ENCODE measurements around the gene CRYL1. TPM values are rescaled to one million over a fixed set of nuclear protein-coding genes. Genes with fewer than 3 reads are reported as not detected.

The CRYL1 gene
- total RNA-seq, 4 donors from 2014 or later = 75.0 to 188 (median 145) TPM

GRCh38 chr13:20446405-20446804, 79.3 kb downstream of the CRYL1 start:
- H3K9me3 ChIP-seq = peaks cover 7 to 18% of the 10 kb centered on the region in 2 donors
- intact Hi-C loops (cut with DNase I; ENCODE audit: low total_unique reads) = no loop called here
- no peak overlapping the region for H3K27ac ChIP-seq
- WGBS, 2 donors (ENCODE audit: low coverage in 1 of 2) = 87 to 100% methylated on average over 1 of the region's 1 CpG
- TF ChIP-seq POLR2AphosphoS5 (IDR thresholded peaks at IDR 0.05) (no peak), CTCF (IDR thresholded peaks at IDR 0.05) (no peak), POLR2A (IDR thresholded peaks at IDR 0.05) (no peak), EP300 (IDR thresholded peaks at IDR 0.05; ENCODE audit: low read depth) (no peak)
- DNase-seq = no peak
- no peaks in the 10 kb centered on the region for H3K27me3 ChIP-seq
- H3K4me1 ChIP-seq = peaks cover 0 to 17% (median 7%) of the 10 kb centered on the region in 4 donors
- in situ Hi-C loops (cut with MboI; ENCODE audit: low pct_ligation_motif_present in 1 of 4, low pct_unique_long_range_greater_than_20kb in 1 of 4, low sequenced_read_pairs in 3 of 4) = no loop called here
- H3K36me3 ChIP-seq = no peaks in the 10 kb centered on the region
- no peak overlapping the region for H3K4me3 ChIP-seq

GRCh38 chr13:20442798-20443381, 82.8 kb downstream of the CRYL1 start:
- peak overlapping the region in 3 of 4 donors; percentile 27 to 52 (median 36) for H3K27ac ChIP-seq
- H3K36me3 ChIP-seq = peaks cover 0 to 4% (median 0%) of the 10 kb centered on the region in 4 donors
- 35 to 50% methylated on average over 2 of the region's 2 CpGs for WGBS, 2 donors (ENCODE audit: low coverage in 1 of 2)
- H3K27me3 ChIP-seq = no peaks in the 10 kb centered on the region
- intact Hi-C loops (cut with DNase I; ENCODE audit: low total_unique reads) = no loop called here
- H3K9me3 ChIP-seq = peaks cover 0 to 12% of the 10 kb centered on the region in 2 donors
- in situ Hi-C loops (cut with MboI; ENCODE audit: low pct_ligation_motif_present in 1 of 4, low pct_unique_long_range_greater_than_20kb in 1 of 4, low sequenced_read_pairs in 3 of 4) = no loop called here
- DNase-seq = peak; percentile 88
- no peak overlapping the region for H3K4me3 ChIP-seq
- TF ChIP-seq POLR2AphosphoS5 (IDR thresholded peaks at IDR 0.05) = no peak
- TF ChIP-seq EP300 (IDR thresholded peaks at IDR 0.05; ENCODE audit: low read depth) = no peak
- TF ChIP-seq POLR2A (IDR thresholded peaks at IDR 0.05) = no peak
- no peak for TF ChIP-seq CTCF (IDR thresholded peaks at IDR 0.05)
- H3K4me1 ChIP-seq = peaks cover 0 to 20% (median 7%) of the 10 kb centered on the region in 4 donors

- Histone ChIP-seq H3K27ac (peak overlapping the region in 3 of 4 donors; percentile 27 to 52 (median 36)), H3K4me1 (peaks cover 0 to 20% (median 7%) of the 10 kb centered on the region in 4 donors), H3K9me3 (peaks cover 0 to 12% of the 10 kb centered on the region in 2 donors), H3K36me3 (peaks cover 0 to 4% (median 0%) of the 10 kb centered on the region in 4 donors), H3K4me3 (no peak overlapping the region), H3K27me3 (no peaks in the 10 kb centered on the region)
- no peak for DNase-seq
- intact Hi-C loops (cut with DNase I; ENCODE audit: low total_unique reads) (no loop called here), in situ Hi-C loops (cut with MboI; ENCODE audit: low pct_ligation_motif_present in 1 of 4, low pct_unique_long_range_greater_than_20kb in 1 of 4, low sequenced_read_pairs in 3 of 4) (no loop called here)
- TF ChIP-seq POLR2A (IDR thresholded peaks at IDR 0.05) = no peak
- no peak for TF ChIP-seq CTCF (IDR thresholded peaks at IDR 0.05)
- no peak for TF ChIP-seq EP300 (IDR thresholded peaks at IDR 0.05; ENCODE audit: low read depth)
These were observed 83.3 kb downstream of the CRYL1 start for GRCh38 chr13:20442375-20442774.

GRCh38 chr13:20441879-20442278, 83.8 kb downstream of the CRYL1 start:
- no peaks in the 10 kb centered on the region for H3K27me3 ChIP-seq
- WGBS, 2 donors (ENCODE audit: low coverage in 1 of 2) = 38 to 43% methylated on average over 2 of the region's 2 CpGs
- in situ Hi-C loops (cut with MboI; ENCODE audit: low pct_ligation_motif_present in 1 of 4, low pct_unique_long_range_greater_than_20kb in 1 of 4, low sequenced_read_pairs in 3 of 4) (no loop called here), intact Hi-C loops (cut with DNase I; ENCODE audit: low total_unique reads) (no loop called here)
- H3K9me3 ChIP-seq = peaks cover 0 to 12% of the 10 kb centered on the region in 2 donors
- DNase-seq = no peak
- no peak for TF ChIP-seq POLR2A (IDR thresholded peaks at IDR 0.05)
- TF ChIP-seq CTCF (IDR thresholded peaks at IDR 0.05) = no peak
- no peak for TF ChIP-seq EP300 (IDR thresholded peaks at IDR 0.05; ENCODE audit: low read depth)
- no peak for TF ChIP-seq POLR2AphosphoS5 (IDR thresholded peaks at IDR 0.05)
- no peak overlapping the region for H3K4me3 ChIP-seq
- H3K4me1 ChIP-seq = peaks cover 0 to 20% (median 7%) of the 10 kb centered on the region in 4 donors
- peak overlapping the region in 1 of 4 donors; percentile 36 for H3K27ac ChIP-seq
- H3K36me3 ChIP-seq = peaks cover 0 to 4% (median 0%) of the 10 kb centered on the region in 4 donors

All from transverse colon (tissue), 4 donors.